ENCODE results near the gene PSMD9.
A peak's percentile ranks its signal among the peaks of the same experiment; 100 is the strongest.

Gene PSMD9

GRCh38 chr12:121953117-121953692 lies 64.6 kb downstream of the PSMD9 start:
- no peak overlapping the region for H3K27ac ChIP-seq
- TF ChIP-seq CTCF (conservative IDR thresholded peaks at IDR 0.05) = no peak

- TF ChIP-seq CTCF (conservative IDR thresholded peaks at IDR 0.05) = no peak
- H3K27ac ChIP-seq = no peak overlapping the region
Measured at GRCh38 chr12:121953695-121954094, 65.1 kb downstream of the PSMD9 start.

GRCh38 chr12:121955258-121956237 lies 67.0 kb downstream of the PSMD9 start:
- H3K27ac ChIP-seq = no peak overlapping the region
- TF ChIP-seq CTCF (conservative IDR thresholded peaks at IDR 0.05) = peak; percentile 81

GRCh38 chr12:121957861-121958515 lies 69.4 kb downstream of the PSMD9 start:
- no peak overlapping the region for H3K27ac ChIP-seq
- no peak for TF ChIP-seq CTCF (conservative IDR thresholded peaks at IDR 0.05)

GRCh38 chr12:121958541-121959240 lies 70.1 kb downstream of the PSMD9 start:
- TF ChIP-seq CTCF (conservative IDR thresholded peaks at IDR 0.05) = no peak
- H3K27ac ChIP-seq = no peak overlapping the region

GRCh38 chr12:121960541-121960940 lies 72.0 kb downstream of the PSMD9 start:
- no peak overlapping the region for H3K27ac ChIP-seq
- no peak for TF ChIP-seq CTCF (conservative IDR thresholded peaks at IDR 0.05)
